Measurements from ENCODE around the gene XXYLT1.

The XXYLT1 gene

DNA sequence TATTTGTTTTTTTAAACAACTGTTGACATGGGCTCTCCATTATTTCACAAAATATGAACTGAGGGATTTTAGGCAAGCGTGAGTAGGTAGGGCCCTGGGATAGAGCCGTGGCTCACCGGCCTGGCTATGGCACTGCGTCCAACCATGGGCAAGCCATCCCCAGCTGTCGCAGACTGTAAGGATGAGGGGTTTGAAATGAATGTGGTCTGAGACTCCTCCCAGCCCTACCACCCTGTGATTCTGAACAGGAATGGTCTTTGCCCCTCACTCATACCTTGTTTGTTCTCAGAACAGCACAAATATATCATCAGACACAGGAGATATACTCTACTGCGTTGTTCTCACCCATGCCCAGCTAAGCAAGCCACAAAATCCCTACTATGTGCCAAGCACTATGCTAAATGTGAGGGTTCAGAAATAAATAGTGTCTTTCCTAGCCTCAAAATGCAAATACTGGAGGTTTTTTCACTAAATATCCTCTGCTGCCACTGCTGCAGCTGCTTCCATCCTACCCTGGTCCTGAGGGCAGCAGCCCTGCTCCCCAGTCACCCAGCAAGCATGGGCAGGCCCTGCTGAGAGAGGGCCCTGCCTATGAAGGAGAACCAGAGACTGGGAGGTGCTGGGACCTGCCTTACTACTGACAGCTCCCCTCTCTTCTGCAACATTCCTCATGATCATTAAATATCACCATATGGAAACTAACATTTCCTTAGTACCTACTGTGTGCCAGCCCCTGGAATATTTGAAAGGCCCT, 102.8 kb downstream of the XXYLT1 start:
- no peak for DNase-seq (ENCODE audit: low read depth in 2 of 2)

DNA sequence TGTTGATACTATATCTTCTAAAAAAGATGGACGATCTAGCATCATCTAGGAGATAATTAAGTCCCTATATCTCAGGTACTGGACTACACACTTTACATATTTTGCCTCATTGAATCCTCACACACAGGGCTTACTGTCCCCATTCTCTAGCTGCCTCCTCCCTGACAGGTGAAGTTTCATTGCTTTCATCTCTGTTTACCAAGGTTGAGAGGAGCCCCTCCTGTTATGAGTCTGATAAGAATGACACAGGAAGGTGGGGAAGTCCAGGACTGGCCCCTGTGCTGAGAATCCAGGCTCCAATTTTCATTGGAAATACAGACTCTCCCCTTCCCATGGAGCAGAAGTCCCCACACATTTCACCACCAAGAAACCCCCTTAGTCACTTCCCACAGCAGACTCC, 105.2 kb downstream of the XXYLT1 start:
- no peak for DNase-seq (ENCODE audit: low read depth in 2 of 2)

DNA sequence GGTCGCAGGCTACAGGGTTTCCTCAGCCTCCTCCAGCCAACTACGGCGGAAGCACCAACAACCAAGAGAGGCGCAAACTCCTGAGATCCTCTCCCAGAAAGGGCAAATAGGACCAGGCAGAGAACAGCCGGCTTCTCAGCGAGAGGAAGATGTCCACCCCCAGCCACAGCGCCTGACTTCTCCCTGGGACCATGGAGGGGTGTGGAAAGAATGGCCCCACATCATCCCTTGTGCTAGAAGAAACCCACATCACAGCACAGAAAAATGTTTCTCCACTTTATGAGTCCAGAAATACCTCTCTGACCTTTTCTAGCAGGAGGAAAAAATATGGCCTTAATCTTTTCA, 105.7 kb downstream of the XXYLT1 start:
- DNase-seq (ENCODE audit: low read depth in 2 of 2) = no peak

DNA sequence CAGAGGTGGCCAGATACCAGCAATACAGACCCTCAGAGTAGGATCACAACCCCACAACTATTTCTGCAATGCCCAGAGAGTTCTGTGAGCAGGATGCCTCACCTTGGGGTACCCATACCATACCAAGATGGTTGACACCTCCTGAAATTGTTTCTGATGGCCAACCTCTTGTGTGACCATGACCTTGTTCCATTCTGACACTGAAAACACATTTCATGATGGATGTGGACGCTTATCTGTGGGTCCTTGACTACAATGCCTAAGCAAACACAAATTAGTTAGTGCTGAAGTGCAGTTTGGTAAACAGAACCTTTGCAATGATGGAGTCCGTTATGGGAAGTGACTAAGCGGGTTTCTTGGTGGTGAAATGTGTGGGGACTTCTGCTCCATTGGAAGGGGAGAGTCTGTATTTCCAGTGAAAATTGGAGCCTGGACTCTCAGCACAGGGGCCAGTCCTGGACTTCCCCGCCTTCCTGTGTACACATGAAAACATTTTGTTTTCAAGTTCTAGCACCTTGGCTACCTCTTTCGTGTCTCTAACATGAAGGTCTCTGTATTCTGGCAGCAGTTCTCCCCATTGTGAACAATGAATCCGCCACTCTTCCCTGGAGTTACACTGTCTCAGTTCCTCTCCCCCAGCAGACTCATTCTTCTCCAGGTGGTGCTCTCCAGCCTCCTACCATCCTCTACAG, 106.2 kb downstream of the XXYLT1 start:
- no peak for DNase-seq (ENCODE audit: low read depth in 2 of 2)

DNA sequence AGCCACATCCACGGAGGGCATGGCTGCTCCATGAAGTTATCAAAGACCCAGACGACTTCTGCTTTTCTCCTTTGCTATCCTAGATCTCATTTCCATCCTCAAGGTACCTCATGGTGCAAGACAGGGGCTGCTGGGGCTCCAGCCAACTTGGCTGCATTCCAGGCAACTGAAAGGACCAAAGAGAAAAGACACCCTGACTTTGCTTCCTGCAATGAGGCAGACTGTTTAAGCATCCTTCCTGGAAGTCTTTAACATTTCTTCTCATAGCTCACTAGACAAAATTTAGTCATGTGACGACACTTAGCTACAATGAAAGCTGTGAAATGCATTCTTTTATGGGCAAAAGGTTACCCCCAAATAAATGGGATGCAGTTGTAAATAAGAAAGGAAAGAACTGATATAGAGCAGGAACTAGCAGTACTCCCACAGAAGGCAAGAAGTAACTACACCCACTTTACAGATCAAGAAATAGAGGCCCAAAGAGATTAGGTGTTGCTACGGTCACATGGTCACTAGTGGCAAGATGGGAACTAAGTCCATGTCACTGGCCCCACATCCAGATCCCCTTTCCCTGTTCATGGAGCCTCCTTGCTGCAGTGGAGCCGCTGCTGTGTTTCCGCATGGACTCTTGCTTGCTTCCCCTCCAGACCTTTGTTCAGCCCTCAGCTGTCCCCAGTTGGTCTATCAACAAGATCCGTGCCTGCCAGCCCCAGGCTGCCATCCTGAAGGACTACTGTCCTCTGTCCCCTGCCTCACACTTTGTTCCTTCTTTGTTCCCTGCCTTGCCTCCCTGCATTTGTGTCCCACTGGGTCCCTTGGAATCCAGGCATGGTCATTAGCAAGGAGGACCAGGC, 107.0 kb downstream of the XXYLT1 start:
- DNase-seq (ENCODE audit: low read depth in 2 of 2) = no peak

DNA sequence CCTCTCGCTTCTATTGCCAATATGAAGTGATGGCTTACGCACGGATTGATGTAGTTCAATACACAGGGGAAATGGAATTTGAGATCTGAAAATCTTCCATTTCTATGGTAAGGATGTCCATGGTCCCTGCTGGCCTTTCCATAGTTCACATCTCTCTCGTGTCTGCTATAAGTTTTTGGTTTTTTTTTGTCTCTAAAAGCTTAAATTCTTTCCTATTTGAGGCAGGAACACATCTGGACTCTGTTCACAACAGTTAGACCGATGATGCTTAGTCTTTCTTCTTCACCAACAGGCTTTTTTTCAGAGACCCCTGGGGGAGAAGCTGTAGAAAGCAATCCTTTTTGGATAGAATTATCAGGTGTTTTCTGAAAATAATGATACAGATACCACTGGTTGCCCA, 108.1 kb downstream of the XXYLT1 start:
- no peak for DNase-seq (ENCODE audit: low read depth in 2 of 2)

DNA sequence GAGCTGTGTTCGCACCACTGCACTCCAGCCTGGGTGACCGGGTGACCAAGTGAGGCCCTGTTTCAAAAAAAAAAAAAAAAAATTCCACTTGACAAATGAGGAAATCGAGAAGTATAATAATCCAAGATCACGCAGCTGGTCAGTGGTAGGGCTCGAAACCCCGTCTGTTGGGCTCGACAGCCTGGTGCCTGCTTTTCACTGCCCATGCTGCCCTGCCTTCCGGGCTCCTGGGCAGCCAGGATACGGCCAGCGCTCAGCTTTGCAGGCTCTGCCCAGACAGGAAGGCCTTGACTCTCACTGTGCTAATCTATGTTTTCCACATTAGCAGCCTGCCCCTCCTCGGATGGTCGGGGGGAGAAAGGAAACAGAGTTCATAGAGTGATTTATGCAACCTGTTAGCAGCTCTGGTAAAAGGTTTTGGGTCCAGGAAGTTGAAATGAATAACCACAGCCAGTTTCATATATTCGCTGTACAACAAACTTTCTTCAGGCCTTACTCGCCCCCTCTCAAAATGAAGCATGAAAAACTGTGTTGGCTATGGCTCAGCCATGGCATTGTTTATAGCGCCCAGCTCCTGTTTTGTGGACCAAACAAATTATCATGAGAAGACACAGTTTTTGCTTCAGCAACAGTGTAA, 108.8 kb downstream of the XXYLT1 start:
- DNase-seq (ENCODE audit: low read depth in 2 of 2) = no peak

DNA sequence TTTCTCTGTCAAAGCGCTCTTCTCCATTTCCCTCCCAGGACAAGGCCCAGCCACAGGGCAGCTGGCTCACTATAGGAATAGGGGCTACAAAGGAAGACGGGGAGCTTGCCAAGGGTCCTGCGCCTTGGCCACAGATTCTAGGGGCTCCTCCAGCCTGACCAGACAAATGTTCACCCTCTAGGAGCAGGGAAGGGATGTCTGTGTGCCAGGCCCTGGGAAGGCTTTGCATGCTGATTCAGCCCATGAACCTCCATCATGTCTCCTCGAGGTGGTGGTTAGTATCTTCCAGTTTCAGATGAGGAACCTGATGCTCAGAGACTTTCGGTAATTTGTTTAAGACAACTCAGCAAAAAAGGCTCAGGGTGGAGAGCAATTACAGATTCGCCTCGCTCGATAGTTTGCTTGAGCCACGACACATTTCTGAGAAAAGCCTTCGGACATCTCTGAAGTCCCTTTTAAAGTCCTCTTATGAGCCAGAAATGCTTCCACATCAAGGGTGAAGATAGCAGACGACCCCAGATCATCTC, 110.0 kb downstream of the XXYLT1 start:
- DNase-seq (ENCODE audit: low read depth in 2 of 2) = no peak

DNA sequence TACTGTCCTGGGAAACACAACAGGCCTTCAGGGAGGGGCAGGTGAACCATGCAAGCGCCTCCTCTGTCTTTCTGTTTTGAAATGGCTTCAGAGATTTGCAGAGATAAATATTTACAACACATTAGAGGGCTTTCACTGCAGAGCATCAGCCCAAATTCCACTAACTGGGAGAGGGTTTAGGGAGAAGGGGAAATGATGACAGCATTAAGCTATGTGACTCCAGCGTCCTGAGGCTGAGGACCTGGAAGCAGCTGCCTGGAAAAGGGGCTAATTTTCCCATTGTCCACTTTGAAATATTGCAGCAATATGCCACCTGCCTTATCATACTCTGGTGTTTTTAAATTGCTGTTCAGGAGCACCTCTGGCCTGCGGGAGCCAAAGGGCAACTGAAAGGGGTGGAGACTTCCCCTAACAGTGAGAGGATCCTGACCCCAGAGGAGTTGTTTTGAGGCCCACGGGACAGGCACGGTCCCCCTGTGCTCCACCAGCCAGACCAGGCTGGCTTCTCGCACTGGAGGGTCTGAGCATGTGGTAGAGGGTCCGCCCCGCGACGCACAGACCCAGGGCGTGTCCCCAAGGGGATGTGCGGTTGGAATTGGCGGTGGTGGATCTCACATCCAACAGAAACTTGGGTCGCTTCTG, 110.6 kb downstream of the XXYLT1 start:
- DNase-seq (ENCODE audit: low read depth in 2 of 2) = no peak

DNA sequence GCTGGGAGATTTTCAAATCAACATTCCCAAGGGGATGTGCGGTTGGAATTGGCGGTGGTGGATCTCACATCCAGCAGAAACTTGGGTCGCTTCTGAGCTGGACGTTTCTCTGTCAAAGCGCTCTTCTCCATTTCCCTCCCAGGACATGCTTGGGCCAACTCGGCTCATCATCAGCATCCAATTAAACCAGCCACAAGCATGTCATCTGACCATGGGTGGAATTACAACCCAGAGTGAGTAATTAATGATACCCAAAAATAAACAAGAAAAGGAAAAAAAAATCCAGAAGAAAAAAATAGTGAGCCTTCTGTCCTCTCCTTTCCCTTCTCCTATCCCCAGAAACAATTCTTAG, 111.2 kb downstream of the XXYLT1 start:
- DNase-seq (ENCODE audit: low read depth in 2 of 2) = no peak

DNA sequence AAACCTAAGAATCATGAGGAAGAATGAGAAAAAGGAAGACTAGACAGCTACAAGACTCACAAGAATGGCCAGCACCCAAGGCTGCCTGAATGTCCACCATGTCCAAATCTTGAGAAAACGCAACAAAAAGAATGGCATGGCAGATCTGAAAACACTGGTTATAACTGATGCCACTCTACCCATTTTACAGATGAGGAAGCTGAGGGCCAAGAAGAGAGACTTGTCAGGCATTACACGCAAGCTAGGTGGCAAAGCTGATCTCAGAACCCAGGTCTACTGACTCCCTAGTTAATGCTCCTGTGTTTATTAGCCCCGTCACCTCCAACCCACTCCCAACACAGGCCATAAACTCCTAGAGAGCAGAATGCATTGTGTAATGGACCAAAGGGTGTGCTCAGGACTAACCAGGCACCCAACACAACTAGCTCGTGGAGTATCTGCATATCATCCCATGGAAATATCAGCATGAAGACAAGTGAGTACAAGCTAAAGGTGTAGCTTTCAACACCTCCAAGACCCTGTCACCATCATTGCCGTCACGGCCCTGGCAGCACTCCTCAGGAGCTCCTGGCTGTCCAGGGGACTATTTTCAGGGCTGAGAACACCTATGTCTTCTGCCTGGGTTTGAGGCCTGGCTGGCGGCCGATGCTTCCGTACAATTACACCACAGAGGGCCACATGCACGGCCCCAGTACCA, 111.7 kb downstream of the XXYLT1 start:
- no peak for DNase-seq (ENCODE audit: low read depth in 2 of 2)

DNA sequence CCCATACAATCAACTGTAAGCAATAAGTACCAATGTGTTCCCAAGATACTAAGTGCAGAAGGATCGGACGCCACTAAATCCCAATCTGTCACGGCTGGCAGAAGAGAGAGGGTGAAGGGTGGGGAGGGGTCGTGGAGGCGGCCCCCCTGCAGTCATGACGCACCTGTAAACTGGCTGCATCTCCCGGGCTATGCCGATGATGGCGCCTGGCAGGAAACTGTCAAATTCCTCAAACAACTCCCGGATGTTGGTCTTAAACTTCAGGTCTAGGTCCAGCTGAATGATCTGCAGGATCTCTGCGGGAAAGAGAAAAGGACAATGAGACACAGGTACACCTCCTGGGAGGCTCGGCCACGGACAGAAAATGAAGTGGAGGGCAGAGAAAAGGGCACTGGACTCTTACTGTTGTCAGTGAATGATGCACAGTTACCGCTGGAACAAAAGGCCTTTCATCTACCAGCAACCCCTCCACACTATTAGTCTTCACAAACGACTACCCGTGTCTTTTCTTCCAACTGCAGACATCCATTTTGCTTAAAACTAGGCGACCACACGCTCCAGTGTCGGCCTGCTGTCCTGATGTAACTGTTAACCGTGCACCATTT, 114.6 kb downstream of the XXYLT1 start:
- no peak for DNase-seq (ENCODE audit: low read depth in 2 of 2)

DNA sequence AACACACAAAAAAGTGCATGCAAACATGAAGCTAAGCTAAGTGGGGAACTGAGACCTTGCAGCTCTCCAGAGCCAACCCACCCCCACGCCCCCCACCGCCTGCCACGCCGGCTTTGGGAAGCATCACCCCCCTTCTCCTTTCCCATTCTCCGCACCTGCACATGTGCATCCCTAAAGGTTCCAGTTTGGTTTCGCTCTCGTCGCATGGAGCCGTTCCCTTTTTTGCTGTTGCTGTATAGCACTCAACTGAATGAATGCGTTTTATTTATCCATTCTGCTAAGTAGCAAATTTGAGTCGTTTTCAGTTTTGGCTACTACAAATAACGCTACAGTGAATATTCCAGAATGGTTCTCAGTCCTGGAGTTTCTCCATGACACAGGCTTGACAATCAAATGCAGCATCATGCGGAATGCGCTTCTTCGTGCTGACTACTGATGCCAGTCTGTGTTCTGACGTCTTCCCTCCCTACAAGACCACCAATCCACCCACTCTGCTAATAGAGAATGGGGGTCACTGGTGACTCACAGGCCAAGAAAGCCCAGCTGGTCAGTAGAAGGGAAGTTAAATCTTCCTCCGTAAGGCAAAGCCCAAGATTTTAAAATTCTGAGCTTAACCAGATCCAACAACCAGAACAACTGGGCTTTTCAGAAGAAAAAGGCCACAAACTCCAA, 115.3 kb downstream of the XXYLT1 start:
- DNase-seq (ENCODE audit: low read depth in 2 of 2) = no peak

DNA sequence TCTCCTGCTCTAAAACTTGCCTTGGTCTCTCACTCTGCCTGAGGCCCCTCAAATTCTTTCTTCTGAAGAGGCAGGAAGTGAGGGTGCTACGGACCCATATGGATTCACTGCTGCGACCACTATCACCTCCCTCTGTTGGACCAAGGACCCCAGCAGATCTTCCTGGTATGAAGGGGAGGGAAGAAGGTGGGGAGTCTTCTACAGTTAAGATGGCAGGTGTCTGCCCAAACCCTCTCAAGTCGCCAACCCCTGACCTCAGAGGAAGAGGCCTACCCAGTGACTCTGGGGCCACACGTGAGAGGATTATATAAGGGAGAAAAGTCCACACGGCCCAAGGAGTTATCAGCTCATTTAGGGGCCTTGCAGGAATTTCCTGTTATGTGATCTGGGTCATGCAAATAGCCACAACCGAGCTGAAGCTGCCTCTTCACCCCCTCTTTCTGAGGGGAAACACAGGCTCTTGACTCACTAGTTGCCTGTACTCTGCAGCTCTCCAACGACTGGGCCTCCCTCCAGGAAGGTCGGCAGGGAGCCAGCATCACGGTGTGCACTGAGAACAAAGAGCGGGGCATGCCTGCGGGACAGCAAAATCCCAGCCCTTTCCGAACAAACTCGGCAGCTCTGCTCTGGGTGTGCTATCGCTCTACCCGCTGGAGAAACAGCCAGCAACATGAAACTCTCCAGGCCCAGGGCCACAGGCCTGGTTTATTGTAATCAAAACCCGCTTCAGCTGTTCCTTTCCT, 116.0 kb downstream of the XXYLT1 start:
- DNase-seq (ENCODE audit: low read depth in 2 of 2) = no peak

DNA sequence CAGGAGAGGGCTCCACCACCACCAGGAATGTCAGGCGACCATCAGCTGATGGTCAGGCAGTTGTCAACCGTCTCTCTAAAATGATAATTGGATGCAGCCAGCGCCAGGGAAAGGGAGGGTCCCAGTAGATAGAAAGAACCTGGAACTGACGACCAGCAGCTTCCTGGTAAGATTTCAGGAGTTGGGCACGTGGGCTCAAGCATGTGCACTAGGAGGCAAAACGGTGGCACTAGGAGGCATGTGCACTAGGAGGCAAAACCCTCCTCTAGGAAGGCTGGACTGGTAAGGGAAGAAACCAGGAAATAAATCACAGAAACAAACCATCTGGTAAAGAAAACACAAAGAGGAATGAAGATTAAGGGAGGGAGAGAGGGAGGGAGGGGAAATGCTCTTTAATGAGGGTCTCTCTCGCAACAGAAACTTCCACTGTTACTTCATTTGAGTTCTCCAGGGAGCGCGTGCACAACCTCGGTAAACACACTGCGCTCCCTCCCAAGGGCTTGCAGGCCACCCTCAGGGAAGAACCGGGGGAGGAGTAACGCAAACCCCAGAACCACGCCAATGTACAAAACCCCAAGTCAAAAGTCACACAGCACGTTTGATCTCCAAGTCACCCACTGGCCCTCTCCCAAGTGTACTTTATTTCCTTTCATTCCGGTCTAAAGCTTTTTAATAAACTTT, 116.7 kb downstream of the XXYLT1 start:
- DNase-seq (ENCODE audit: low read depth in 2 of 2) = no peak

DNA sequence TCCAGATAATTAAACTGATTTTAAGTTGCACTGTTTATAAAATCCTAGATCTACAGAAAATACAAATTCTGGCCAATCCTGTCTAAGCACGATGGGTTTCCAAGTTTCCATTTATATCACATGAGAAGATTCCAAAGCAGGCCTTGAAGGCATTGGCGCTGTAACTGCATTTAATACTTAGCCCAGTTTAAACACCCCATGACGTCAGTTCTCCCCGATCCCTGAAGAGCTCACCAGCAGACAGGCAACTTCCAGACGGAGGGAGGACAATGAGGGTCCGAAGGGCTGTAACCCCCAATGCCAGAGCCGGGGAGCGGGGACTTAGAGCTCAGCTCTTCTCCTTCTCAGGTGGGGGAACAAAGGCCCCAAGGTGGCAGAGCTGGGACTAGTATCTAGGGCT, 117.3 kb downstream of the XXYLT1 start:
- DNase-seq (ENCODE audit: low read depth in 2 of 2) = no peak

DNA sequence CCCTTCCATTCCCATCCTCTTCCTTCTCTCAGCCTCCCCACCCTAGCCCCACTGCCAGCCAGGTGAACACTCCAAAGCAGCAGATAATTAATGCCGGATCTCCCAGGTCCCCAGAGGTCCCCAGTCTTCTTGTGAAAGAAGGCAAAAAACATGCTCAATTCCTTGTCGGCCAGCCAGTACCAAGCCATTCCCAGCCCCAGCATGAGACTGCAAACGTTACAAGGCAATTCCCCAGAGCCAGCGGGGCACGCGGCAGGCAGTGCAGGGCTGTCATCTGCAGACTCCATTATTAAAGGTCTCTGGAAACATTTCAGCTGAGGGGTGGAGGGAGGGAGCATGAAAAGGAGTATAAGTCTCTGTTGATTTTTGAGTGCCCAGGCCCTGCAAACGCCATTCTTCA, 117.8 kb downstream of the XXYLT1 start:
- DNase-seq (ENCODE audit: low read depth in 2 of 2) = no peak

DNA sequence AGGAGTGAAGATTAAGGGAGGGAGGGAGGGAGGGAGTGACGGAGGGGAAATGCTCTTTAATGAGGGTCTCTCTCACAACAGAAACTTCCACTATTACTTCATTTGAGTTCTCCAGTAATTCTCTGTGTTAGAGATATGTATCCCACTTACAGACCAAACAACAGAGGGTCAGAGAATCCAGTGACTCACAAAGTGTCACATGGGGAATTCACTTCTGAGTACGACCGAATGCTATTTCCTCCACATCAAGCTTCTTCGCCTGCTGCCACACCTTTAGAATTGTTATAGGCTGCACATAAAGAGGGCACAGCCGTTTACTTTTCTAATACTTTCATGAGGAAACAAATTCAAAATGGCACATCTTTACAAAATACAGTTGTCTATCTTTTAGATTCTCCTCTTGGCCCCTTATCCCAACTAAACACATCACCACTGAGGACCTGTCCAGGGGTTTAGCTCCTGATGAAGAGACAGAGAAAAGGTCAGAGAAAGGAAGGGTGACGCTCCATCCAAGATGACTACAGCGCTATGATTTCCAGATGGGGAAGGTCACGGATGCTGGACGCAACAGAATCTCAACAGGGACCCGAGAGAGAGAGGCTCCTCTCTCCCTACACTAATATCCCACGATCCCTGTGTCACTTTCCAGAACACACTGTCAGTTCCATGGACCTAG, 119.0 kb downstream of the XXYLT1 start:
- no peak for DNase-seq (ENCODE audit: low read depth in 2 of 2)

All from stimulated activated CD4-positive, alpha-beta T cell treated with anti-CD3 and anti-CD28 coated beads, Interleukin-15, amount 100 ng/mL, for 48 hours (primary cell).